ENCODE measurements around the gene HLA-DQB1.
"Not testable (repeated sequence)": the region's sequence is repeated elsewhere in the genome, so short reads cannot be mapped to it uniquely, and the experiment has no call there.

HLA-DQB1 gene

GRCh38 chr6:32662099-32662498 is 4.4 kb downstream of the HLA-DQB1 start:
- DNase-seq, result no peak

DNA sequence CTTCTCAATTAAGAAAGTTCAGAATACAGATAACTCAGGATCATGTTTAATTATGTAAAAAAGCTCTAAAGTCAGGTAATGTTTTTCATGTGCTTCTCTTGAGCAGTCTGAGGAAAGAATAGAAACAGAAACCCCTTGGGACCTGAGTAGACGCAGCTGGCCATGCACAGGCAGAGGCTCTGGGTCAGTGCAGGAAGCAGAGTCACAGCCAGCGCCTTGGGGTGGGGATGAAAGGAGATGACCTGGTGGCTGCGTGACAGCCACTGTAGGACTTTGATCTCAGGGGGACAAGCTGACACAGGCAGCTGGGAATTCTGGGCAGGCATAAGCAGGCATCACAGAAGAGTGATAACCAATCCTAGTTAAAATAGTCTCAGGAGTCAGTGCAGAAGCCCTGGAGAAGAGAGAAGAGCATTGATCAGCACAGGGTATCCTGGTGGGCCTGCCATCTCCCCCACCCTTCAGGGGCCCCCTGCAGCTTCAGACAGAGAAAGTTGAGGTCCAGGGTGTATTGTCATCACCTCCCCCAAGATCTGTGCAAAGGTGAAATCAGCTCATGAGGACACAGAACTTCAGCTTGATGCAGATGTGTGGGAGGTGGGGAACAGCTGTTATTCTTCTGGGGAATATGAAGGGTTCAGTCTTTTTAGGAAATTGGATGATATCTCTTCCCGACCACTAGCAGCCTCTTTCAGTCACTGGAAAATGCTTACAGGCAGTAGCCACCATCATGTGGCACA is 6.4 kb downstream of the HLA-DQB1 start:
- DNase-seq, result no peak

DNA sequence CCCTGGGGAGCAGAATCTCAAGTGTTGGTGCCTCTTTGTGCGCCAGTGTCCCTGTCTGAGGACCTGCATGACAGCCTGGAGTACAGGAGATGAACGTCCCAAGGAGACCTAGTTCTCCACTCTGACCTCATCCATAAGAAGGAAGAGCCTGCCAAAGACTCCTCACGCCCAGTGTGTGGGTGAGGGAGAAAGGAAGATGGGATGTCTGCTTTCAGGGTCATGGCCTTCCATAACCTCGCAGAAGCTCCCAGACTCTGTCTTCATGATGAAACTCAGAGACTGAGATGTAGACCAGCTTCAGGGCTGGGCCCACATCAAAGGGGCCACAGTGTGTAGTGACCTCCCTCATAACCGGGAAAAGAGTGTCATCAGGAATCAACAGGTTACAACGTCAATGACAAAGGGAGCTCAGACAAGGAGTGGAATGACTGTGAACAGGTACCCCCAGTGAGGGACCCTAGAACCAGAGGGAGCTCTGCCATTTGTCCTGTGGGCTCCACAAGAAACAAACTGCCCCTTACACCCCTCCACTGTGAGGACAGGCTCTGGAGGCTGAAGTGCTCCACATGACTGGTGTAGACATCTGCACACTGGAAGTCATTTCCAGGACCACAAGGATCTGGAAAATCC is 8.1 kb downstream of the HLA-DQB1 start:
- DNase-seq, result no peak

GRCh38 chr6:32657819-32658218 is 8.6 kb downstream of the HLA-DQB1 start:
- not testable (repeated sequence) for DNase-seq

- not testable (repeated sequence) for DNase-seq
Measured at GRCh38 chr6:32657329-32657728, 9.1 kb downstream of the HLA-DQB1 start.

DNA sequence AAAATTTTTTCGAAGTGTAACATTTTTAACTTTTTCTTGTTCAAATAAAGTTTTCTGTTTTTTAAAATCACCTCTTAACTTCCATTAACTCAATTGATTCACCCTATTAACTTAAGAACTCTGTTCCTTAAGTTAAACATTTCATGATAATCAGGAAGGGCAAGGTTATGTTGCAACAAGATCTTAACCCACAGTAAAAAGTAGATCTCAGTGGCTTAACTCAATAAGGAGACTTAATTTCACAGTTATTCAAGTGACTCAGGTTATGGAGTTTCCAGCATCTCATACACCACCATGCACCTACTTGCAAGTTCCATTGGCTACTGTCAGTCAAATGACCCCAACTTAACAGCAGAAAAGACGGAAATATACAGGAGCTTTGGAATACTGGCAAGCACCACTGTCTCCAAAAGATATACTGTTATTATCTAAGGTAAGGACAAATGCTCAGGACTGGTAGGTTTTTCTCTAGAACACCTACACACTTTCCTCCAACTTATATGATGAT is 11.2 kb downstream of the HLA-DQB1 start:
- no peak for DNase-seq

- DNase-seq, result no peak
Measured at GRCh38 chr6:32645047-32645703, 21.3 kb downstream of the HLA-DQB1 start.

DNA sequence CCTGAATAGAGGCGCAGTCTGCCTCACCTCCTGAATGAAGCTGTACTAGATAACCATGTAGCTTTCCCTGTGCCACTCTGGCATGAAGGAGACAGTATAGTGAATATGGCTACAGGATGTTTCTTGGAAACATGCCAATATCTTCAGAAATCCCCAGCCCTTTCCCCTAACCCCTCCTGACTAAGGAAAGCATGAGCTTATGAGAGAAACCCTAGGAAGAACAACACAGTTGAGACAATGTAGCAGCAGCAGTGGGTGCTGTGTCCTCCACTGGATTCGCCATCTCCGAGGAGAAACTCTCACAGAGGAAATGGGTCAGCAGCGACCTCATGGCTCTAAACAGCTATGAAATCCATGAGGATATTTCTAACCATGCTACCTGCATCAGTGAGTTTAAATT is 22.6 kb downstream of the HLA-DQB1 start:
- DNase-seq, result no peak

GRCh38 chr6:32642720-32643106 is 23.7 kb downstream of the HLA-DQB1 start:
- no peak for DNase-seq

DNA sequence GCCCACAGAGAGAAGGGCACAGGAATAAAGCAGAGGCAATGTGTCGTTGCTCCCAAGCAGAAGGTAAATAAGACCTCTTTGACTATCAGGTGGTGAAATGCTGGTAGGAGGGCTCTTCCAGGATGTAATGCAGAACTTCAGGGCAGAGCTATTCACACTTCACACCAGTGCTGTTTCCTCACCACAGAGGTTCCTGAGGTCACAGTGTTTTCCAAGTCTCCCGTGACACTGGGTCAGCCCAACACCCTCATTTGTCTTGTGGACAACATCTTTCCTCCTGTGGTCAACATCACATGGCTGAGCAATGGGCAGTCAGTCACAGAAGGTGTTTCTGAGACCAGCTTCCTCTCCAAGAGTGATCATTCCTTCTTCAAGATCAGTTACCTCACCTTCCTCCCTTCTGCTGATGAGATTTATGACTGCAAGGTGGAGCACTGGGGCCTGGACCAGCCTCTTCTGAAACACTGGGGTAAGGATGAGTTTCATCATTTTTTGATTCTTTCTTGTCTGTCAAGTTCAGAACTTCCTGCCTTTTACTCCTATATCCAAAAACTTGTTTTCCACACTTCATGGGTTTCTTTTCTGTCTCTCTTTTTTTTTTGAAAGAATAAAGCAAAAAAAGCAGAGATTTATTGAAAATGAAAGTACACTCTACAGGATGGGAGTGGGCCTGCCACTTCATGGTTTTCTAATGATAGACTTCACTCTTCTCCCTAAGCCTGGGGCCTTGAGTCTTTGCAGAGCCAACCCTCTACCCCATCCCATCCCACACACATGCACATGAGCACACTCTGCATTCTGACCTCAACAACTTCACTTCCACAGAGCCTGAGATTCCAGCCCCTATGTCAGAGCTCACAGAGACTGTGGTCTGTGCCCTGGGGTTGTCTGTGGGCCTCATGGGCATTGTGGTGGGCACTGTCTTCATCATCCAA is 24.4 kb downstream of the HLA-DQB1 start:
- not testable (repeated sequence) for DNase-seq

GRCh38 chr6:32641122-32641521 is 25.3 kb downstream of the HLA-DQB1 start:
- no peak for DNase-seq

GRCh38 chr6:32639440-32640394 is 26.7 kb downstream of the HLA-DQB1 start:
- no peak for DNase-seq

DNA sequence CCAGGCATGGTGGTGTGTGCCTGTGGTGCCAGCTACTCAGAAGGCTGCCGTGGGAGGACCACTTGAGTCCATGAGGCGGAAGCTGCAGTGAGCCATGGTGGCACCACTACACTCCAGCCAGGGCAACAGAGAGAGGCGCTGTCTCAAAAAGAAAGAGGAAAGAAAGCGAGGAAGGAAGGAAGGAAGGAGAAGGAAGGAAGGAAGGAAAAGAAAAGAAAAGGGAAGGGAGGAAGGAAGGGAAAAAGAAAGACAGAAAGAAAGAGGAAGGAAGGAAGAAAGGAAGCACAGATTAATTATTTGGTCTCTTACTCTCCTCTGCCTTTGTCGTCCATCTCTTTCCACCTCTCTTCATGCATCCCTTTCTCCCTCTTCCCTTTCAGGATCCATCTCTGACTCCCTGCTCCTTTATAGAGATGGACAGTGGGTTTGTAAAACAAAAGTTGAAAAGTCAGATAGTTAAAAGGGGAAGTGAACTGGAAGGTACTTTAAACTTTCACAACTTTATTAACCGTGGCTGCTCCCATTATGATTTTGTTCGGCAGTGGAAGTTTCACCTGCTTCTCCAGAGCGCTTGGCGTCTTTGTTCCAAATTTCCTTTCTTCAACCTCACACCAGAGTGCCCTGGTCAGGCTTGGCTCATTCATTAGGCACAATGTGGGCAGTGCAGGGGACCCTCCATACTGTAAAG is 27.8 kb downstream of the HLA-DQB1 start:
- DNase-seq, result no peak

DNA sequence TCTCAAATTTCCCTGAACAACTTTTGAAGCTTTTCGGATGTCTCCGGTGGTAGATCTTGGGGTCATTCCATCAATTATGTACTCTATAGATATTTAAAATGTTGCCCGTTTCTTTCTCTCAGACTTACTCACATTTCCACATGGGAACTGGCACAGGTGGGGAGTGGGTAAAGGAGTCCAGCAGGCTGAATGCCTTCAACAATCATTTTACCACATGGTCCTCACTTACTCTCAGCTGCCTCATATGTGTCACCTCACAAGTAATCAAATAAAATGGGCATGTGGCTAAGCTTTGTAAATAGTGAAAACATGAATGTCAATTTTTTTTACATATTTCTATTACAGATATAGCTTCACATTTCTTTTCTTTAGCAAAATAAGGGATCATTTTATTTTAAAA is 28.6 kb downstream of the HLA-DQB1 start:
- DNase-seq, result no peak

DNA sequence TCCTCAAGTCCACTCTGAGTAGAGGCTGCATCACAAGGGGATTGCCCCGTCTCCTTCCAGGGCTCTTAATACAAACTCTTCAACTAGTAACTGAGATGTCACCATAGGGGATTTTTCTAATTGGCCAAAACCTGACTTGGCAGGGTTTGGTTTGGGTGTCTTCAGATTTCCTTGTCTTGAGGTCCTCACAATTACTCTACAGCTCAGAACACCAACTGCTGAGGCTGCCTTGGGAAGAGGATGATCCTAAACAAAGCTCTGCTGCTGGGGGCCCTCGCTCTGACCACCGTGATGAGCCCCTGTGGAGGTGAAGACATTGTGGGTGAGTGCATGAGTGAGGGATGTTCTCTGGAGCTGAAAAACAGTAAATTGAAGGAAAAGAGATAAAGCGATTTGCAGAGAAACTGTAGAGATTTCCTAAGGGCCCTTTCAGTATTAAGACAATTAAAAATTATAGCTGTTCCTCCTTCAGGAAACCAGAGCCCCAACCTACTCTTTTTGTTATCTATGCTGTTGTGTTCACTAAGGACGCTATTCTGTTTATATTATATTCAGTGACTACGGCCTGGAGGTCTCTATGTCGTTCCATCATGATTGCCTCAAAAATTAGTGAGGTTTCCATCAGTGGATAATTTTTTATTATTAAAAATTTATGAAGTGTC is 29.1 kb downstream of the HLA-DQB1 start, which contains the start of gene HLA-DQA1:
Gene HLA-DQA1 (plus strand): TSS at position 188 of the 662 bp plus-strand sequence. CDS start 53 bp downstream, at position 241.
- DNase-seq, result peak in 1 of 2 donors; percentile 76

DNA sequence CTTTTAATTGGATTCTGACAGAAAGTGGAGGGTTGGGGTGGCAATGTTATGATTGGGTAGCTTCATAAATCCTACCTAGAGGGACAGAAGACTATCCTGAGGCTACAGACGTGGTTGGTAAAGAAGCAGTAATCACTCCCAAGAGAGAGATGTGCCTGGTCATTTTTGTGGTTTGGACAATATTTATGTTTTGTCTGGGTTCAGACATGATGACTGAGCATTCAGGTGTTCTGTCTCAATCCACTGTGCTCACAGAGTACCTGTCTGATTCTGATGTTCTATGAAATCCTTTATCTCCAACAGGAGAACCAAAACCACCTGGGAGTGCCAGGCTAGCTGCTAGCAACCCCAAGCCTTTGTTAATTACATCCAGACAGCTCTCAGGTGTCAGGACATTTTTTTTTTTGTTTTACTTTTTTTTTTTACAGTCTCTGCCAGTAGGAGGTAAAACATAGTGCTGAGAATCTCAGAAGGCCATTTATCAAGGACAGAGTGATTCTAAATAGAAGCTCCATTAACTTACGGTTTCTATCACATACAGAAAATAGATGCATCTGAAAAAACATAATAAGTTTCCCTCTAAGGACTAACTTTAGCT is 30.8 kb downstream of the HLA-DQB1 start:
- no peak for DNase-seq

DNA sequence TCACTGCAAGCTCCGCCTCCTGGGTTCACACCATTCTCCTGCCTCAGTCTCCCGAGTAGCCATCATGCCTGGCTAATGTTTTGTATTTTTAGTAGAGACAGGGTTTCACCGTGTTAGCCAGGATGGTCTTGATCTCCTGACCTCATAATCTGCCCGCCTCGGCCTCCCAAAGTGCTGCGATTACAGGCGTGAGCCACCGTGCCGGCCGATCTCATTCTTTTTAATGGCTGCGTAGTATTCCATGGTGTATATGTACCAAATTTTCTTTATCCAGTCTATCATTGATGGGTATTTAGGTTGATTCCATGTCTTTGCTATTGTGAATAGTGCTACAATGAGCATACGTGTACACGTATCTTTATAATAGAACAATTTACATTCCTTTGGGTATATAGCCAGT is 36.7 kb downstream of the HLA-DQB1 start:
- not testable (repeated sequence) for DNase-seq

DNA sequence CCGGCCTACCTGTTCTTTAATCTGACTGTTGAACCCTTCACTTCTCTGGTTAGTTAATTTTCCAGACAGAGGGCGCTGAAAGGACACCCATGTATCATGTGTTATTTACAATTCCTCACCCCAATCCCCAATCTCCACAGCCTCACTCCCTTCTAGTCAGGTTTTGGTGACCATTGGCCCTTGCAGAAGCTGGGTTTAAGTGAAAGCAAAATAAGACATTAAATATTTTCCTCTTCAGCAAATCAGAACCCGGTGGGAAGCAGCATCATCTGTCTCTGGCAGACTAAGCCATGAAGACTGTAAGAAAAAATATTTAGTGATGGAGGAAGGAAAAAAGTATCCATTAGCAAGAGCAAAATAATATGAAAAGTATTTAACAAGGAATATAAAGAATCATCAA is 38.6 kb downstream of the HLA-DQB1 start:
- DNase-seq, result peak in 1 of 2 donors; percentile 41

DNA sequence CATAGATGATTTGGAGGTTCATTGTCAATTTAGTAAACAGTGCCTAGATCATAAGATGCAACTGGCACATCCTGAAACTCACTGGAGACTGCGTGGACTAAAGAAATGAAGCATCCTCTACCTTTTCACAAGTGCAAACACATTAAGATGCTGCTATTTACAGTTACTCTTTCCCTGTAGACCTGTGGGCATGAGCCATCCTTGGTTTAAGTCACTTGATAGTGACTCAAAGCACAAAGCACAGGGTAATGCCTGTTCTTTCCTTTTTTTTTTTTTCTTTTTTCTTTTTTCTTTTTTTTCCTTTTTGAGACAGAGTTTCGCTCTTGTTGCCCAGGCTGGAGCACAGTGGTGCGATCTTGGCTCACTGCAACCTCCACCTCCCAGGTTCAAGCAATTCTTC is 39.2 kb downstream of the HLA-DQB1 start:
- DNase-seq, result no peak

DNA sequence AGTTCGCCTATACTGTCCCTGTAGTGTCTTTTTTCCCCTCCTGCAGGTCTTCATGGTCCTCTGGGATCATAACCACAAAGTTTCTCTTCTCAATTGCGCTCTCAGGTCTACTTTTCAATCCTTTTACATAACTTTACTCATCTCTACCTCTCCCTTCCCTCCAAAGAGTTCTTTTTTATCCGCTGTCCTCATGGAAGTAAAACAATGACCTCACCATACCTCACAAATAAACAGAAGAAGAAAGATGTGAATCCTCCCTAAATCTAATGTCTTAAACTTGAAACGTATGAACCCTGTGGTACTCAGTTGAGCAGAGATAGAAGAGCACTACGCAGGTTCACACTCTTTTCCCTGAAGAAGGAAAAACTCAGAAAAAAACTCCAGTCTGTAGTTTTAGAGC is 41.3 kb downstream of the HLA-DQB1 start:
- no peak for DNase-seq
